GM20000 (cell line): ENCODE measurements around the gene SHISA4.

Experiments used
- DNase-seq: peaks from one replicate; pipeline ENCODE4 v3.0.0; 2012; ENCODE audit warnings: low spot score
- TF ChIP-seq, protein P1 (sequence below): IDR thresholded peaks from 2 replicates; pipeline ENCODE4 v1.5.1; 2012; ENCODE audit warnings: mild to moderate bottlenecking, control low read depth; ENCODE audit errors: extremely low read depth, missing control alignments

The SHISA4 gene

DNA sequence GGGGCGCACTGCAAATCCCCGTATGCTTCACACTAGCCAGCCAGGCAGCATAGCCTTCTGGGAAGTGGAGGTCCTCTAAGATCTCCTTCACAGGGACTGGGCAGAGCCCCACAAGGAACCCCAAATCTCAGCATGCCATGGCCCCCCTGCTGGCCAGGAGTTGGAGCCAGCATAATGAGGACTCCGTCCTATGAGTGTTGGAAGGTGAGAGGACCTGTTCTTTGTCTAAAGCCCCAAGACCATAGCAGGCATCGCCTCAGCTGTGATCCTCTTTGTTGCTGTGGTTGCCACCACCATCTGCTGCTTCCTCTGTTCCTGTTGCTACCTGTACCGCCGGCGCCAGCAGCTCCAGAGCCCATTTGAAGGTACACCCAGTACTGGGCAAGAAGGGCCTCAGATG, 1.5 kb downstream of the SHISA4 start:
- no peak for DNase-seq
- TF ChIP-seq, protein P1, sequence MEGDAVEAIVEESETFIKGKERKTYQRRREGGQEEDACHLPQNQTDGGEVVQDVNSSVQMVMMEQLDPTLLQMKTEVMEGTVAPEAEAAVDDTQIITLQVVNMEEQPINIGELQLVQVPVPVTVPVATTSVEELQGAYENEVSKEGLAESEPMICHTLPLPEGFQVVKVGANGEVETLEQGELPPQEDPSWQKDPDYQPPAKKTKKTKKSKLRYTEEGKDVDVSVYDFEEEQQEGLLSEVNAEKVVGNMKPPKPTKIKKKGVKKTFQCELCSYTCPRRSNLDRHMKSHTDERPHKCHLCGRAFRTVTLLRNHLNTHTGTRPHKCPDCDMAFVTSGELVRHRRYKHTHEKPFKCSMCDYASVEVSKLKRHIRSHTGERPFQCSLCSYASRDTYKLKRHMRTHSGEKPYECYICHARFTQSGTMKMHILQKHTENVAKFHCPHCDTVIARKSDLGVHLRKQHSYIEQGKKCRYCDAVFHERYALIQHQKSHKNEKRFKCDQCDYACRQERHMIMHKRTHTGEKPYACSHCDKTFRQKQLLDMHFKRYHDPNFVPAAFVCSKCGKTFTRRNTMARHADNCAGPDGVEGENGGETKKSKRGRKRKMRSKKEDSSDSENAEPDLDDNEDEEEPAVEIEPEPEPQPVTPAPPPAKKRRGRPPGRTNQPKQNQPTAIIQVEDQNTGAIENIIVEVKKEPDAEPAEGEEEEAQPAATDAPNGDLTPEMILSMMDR: no peak

DNA sequence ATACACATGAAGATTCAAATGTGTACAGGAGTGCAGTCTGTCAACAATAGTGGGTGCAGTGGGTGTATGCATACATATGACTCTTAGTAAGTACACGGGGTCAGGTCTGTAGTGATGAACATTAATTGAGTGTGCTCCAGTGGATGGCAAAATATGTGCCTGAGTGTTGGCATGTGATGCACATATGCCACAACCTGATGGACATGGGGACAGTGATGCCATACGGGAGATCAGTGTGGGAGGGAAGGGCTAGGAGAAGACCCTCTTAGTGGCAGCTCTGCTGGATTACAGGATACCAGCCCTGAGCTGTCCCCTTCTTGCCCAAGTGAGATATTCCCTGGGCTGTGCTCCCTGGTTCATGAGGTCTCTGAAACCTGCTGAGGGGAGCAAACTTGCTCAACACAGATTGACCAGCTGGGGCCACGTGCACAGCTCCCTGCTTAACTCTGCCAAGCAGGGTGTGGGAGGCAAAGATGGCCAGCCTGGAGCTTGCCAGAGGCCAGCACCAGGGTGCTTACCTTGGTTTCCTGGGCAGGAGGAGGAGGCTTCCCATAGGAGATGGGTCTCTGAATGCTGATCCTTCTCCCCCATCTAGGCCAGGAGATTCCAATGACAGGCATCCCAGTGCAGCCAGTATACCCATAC, 2.2 kb downstream of the SHISA4 start:
- DNase-seq: no peak
- TF ChIP-seq, protein P1: no peak

DNA sequence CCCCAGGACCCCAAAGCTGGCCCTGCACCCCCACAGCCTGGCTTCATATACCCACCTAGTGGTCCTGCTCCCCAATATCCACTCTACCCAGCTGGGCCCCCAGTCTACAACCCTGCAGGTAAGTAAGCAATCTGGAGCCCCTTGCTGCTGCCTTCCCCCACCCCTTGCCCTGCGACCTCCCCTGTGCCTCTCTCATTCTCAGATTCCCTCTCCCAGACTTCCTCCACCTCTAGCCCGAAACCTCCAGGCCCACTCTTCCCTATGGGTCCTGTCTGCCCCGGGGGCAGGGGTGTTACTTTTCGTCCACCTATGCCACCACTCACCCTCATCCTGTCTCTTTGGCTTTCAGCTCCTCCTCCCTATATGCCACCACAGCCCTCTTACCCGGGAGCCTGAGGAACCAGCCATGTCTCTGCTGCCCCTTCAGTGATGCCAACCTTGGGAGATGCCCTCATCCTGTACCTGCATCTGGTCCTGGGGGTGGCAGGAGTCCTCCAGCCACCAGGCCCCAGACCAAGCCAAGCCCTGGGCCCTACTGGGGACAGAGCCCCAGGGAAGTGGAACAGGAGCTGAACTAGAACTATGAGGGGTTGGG, 2.9 kb downstream of the SHISA4 start:
- TF ChIP-seq, protein P1: no peak
- DNase-seq: no peak

DNA sequence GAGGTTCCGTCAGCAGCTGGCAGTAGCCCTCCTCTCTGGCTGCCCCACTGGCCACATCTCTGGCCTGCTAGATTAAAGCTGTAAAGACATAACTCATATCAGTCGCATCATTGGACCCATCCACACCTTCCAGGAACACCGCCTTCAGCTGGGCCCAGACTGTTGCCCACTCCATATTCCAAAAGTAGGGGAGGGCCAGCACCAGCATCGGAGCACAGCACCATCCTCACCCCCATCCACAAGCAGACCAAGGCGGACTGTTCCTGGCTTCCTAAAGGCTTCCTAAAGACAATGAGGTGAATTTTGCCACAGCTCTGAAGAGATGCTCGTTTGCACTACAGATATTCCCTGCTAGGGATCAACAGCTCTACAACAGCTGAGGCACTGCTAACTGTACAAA, 3.5 kb downstream of the SHISA4 start:
- TF ChIP-seq, protein P1: no peak

DNA sequence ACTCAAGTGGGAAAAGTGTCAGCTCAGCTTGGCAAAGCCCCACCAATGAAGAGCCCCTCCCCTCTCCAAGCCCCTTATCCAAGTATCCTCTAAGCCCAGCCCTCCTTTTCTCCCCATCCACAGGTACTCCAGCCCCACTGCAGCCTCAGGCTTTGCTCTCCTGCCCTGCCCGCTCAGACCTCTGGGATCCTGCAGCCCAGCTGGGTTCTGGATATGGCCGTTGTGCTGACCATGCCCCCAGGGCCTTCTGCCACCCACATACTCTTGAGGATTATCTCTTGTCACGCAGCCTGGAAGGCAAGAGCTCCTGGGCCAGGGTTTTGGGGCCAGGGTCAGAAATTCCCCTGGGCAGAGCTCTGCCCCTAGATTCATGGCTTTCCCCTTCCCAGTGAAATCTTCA, 4.7 kb downstream of the SHISA4 start:
- TF ChIP-seq, protein P1: no peak
- DNase-seq: no peak

More for the DNA sequence above, 3.5 kb downstream of the SHISA4 start:
- no peak for DNase-seq

DNA sequence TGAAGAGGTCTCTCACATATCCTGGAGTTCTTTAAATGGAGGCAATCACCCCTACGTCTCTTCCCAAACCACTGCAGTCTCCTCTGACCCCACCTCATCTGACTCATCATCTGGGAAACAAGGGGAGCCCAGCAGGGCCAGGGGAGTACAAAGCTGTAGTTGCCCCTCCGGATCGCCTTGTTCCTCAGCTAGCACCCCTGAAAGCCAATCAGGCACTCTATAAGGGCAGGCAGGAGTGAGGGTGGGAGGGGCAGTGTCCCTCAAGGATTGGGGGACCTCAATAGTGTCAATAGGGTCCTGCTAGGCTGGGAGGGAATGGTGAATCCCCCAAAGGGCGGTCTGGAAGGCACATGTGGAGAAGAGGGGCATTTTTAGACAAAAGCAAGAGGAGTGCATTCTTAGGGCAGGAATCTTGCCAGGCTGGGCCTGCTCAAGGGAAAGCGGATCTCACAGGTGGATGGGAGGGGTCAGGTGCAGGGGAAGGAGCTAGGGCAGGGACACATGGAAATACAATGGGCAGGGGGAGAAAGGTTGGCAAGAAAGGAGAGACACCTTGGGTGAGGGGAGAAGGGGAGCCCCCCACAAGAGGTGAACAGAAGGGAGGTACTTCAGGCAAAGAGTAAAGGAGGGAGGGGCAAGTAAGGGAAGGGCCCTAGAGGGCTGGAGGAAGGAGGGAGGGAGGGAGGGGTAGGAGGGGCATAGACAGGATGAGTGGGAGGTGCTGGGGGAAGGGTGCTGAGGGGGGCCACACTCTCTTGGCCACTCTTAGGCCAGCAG, 5.8 kb downstream of the SHISA4 start:
- TF ChIP-seq, protein P1: no peak

DNA sequence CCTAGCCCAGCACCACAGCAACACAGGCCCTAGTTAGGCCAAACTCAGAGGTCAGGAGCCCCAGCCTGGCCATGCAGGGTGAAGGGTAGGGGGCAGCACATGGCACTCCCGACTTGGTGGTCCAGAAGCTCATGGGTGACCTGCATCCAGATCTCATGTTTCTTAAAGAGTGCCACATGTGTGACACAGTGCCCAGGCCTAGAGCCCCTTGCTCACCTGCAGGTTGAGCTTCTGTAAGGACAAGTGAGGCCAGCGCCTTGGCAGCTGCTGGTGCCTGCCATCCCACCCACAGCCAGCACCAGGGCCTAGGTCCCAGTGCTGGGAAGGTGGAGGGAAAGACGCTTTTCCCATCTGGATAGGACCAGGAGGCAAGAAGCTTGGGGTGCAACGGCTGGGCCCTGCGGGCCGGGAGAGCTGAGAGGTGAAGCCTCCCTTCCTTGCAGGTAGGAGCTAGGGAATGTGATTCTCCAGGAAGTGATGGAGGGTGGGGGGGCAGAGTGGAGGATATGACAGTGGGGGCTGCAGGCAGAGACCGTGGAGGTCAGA, 6.5 kb downstream of the SHISA4 start:
- DNase-seq: no peak
- TF ChIP-seq, protein P1: no peak

More for the DNA sequence above, 5.8 kb downstream of the SHISA4 start:
- no peak for DNase-seq
